ENCODE results near the gene PDZRN4.
"Not testable (repeated sequence)": the region's sequence is repeated elsewhere in the genome, so short reads cannot be mapped to it uniquely, and the experiment has no call there.

PDZRN4 gene

GRCh38 chr12:41287500-41288141, 99.5 kb downstream of the PDZRN4 start:
- no peak for DNase-seq

GRCh38 chr12:41288142-41288811, 100.2 kb downstream of the PDZRN4 start:
- peak; percentile 95 for DNase-seq

- DNase-seq, result no peak
These were observed 101.4 kb downstream of the PDZRN4 start for GRCh38 chr12:41289501-41289900.

GRCh38 chr12:41293011-41293410, 104.9 kb downstream of the PDZRN4 start:
- no peak for DNase-seq

- no peak for DNase-seq
These were observed 105.3 kb downstream of the PDZRN4 start for GRCh38 chr12:41293461-41293860.

GRCh38 chr12:41302979-41303403, 114.9 kb downstream of the PDZRN4 start:
- DNase-seq, result no peak

- no peak for DNase-seq
These were observed 116.4 kb downstream of the PDZRN4 start for GRCh38 chr12:41304526-41304925.

GRCh38 chr12:41310367-41310766, 122.2 kb downstream of the PDZRN4 start:
- DNase-seq, result no peak

- DNase-seq, result no peak
These were observed 123.8 kb downstream of the PDZRN4 start for GRCh38 chr12:41311883-41312282.

- not testable (repeated sequence) for DNase-seq
These were observed 124.3 kb downstream of the PDZRN4 start for GRCh38 chr12:41312451-41312850.

- DNase-seq, result no peak
These were observed 137.2 kb downstream of the PDZRN4 start for GRCh38 chr12:41325336-41325735.

GRCh38 chr12:41327096-41327895, 139.2 kb downstream of the PDZRN4 start:
- DNase-seq, result no peak

GRCh38 chr12:41333974-41334373, 145.9 kb downstream of the PDZRN4 start:
- no peak for DNase-seq

- DNase-seq, result no peak
These were observed 146.3 kb downstream of the PDZRN4 start for GRCh38 chr12:41334390-41334789.

- DNase-seq, result no peak
These were observed 148.0 kb downstream of the PDZRN4 start for GRCh38 chr12:41336041-41336549.

GRCh38 chr12:41339784-41340183, 151.7 kb downstream of the PDZRN4 start:
- no peak for DNase-seq

GRCh38 chr12:41344776-41345470, 156.8 kb downstream of the PDZRN4 start:
- no peak for DNase-seq

- DNase-seq, result no peak
These were observed 160.1 kb downstream of the PDZRN4 start for GRCh38 chr12:41348198-41348597.

- DNase-seq, result no peak
These were observed 168.1 kb downstream of the PDZRN4 start for GRCh38 chr12:41356181-41356580.

GRCh38 chr12:41361738-41362137, 173.6 kb downstream of the PDZRN4 start:
- peak; percentile 34 for DNase-seq

GRCh38 chr12:41362510-41362909, 174.4 kb downstream of the PDZRN4 start:
- no peak for DNase-seq

GRCh38 chr12:41362931-41363330, 174.8 kb downstream of the PDZRN4 start:
- DNase-seq, result no peak

GRCh38 chr12:41364211-41364610, 176.1 kb downstream of the PDZRN4 start:
- DNase-seq, result no peak

All from NCI-H510A treated with DMSO at 0.1 percent for 48 hours (cell line).